GM12801 (cell line): ENCODE data around the gene LDLRAD4.

Source experiments
- TF ChIP-seq, protein P1 (sequence below): IDR thresholded peaks from one replicate; pipeline ENCODE4 v1.5.1; 2011; ENCODE audit warnings: control low read depth; ENCODE audit not compliant: insufficient read length; ENCODE audit errors: extremely low read depth

LDLRAD4 gene

DNA sequence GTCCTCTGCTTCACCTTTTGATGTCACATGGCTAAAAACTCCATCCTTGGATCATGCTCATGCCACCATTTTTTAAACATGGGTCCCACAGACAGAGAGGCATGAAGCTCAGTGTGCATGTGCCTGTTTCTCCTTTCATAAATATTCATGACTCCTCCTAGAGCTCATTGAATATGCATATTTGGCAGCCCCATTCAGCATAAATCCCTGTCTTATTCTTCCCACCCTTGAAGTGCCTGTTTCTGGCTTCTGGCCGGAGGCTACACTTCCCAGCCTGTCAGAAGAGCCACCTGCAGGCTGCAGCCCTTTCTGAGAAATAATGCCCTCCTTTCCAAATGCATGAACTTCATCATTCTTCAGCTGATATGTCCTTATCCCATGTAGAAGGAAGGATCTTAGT is 109.7 kb downstream of the LDLRAD4 start:
- TF ChIP-seq, protein P1, sequence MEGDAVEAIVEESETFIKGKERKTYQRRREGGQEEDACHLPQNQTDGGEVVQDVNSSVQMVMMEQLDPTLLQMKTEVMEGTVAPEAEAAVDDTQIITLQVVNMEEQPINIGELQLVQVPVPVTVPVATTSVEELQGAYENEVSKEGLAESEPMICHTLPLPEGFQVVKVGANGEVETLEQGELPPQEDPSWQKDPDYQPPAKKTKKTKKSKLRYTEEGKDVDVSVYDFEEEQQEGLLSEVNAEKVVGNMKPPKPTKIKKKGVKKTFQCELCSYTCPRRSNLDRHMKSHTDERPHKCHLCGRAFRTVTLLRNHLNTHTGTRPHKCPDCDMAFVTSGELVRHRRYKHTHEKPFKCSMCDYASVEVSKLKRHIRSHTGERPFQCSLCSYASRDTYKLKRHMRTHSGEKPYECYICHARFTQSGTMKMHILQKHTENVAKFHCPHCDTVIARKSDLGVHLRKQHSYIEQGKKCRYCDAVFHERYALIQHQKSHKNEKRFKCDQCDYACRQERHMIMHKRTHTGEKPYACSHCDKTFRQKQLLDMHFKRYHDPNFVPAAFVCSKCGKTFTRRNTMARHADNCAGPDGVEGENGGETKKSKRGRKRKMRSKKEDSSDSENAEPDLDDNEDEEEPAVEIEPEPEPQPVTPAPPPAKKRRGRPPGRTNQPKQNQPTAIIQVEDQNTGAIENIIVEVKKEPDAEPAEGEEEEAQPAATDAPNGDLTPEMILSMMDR, result no peak

DNA sequence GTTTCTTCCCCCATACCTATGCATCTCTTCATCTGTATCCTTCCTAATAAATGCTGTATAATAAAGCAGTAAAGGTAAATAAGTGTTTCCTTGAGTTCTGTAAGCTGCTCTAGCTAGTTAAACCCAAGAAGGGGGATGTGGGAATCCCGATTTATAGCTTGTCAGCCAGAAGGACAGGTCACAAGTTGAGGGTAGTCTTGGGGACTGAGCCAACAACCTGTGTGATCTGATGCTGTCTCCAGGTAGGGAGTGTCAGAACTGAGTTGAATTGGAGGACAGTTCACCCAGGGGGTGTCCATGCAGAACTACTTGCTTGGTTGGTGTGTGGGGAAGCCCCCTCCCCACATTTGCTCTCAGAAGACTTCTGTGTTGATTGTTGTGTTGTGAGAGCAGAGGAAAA is 112.4 kb downstream of the LDLRAD4 start:
- TF ChIP-seq, protein P1, result no peak

DNA sequence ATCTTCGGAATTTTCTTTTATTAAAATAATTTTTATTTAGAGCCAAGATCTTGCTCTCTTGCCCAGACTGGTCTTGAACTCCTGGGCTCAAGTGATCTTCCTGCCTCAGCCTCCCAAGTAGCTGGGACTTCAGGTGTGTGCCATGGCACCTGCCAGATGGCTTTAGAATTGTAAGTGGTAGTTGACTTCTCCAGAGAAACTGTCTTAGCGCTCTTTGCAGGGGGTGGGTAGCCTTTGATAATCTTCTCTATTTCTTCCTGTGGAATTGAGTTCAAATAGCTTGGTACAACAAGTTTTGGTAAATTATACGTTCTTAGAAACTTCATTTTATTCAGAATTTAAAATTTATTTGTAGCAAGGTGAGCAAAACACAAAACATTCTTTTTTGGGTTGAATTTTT is 113.3 kb downstream of the LDLRAD4 start:
- TF ChIP-seq, protein P1, result no peak

DNA sequence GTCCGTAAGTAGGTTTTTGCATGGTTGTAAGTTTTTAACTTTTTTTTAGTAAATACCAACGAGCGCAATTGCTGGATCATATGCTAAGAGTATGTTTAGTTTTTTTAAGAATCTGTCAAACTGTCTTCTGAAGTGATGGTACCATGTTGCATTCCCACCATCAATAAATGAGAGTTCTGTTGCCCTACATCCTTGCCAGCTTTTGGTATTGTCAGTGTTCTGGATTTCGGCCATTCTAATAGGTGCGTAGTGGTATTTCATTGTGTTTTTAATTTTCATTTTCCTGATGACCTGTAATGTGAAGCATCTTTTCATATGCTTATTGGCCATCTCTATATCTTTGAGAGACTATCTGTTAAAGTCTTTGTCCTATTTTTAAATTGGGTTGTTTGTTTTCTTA is 114.3 kb downstream of the LDLRAD4 start:
- TF ChIP-seq, protein P1, result no peak

DNA sequence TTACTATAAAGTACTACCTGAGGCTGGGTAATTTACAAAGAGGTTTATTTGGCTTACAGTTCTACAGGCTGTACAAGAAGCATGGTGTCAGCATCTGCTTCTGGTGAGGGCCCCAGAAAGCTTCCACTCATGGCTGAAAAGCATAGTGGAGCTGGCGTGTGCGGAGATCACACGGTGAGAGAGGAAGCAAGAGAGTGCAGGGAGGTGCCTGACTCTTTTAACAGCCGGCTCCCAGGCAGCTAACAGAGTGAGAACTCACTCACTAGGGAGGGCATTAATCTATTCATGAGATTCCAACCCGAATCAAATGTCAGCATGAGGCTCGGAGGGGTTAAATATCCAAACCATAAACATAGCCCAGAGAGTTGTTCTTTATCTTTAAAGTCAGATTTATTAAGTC is 117.3 kb downstream of the LDLRAD4 start:
- TF ChIP-seq, protein P1, result no peak

DNA sequence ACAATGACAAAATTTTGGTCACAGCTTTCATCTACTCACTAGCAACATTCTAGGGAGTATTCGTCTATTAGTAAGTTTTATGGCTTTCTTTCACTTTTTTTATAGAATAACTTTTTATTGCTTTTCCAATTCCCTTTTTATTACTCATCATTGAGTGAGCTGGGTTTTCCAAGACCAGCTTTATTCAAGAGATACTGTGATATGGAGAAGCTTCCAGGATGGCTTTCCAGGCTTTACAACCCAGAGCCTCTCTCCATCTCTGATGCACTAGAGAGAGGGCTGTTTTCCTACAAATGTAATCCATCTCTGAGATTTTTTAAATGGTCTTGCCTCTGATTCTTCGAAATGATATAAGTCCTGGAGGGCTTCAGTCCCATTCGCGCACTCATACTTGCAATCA is 118.3 kb downstream of the LDLRAD4 start:
- TF ChIP-seq, protein P1, result no peak

DNA sequence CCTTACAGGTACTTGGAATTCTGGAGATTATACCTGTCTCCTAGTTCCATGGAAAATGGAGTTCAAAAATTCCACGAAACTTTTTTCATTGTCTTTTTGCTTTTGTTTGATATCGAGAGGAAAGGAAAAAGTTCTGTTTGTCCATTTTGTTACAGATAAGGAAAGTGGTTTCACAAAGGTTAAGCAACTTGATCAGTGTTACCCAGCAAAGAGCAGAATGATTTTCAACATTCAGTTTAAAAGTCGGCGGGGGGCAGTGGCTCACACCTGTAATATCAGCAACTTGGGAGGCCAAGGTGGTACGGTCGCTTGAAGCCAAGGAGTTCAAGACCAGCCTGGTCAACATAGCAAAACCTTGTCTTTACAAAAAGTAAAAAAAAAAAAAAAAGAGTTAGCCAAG is 118.8 kb downstream of the LDLRAD4 start:
- TF ChIP-seq, protein P1, result no peak

DNA sequence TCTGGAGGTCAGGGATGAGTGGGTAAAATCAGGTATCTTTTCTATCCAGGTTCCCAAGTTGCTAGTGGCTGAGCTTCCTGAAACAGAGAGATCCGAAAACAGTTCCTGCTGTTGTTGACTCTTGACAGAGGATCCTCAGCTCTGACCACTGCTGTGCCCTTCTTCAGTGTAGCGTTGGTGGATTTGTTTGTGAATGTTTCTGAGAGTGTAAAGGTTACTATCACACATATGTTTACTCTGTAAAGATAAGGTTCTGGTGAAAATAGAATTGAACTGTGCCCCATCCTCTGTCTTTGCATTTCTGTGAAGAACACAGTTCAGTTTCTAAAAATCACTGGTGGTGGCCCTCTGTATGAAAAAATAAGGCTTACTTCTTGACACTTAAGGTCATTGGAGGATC is 119.8 kb downstream of the LDLRAD4 start:
- TF ChIP-seq, protein P1, result no peak
